Measurements from ENCODE around the gene TMA16. TPM values are rescaled to one million over a fixed set of nuclear protein-coding genes. Genes with fewer than 3 reads are reported as not detected.

TMA16 gene
- total and polyA plus RNA-seq, 2 of the 8 experiments (the other 6 are each of a cell fraction or from before 2014, with no cell fraction given) = 8.0 to 64.2 TPM

DNA sequence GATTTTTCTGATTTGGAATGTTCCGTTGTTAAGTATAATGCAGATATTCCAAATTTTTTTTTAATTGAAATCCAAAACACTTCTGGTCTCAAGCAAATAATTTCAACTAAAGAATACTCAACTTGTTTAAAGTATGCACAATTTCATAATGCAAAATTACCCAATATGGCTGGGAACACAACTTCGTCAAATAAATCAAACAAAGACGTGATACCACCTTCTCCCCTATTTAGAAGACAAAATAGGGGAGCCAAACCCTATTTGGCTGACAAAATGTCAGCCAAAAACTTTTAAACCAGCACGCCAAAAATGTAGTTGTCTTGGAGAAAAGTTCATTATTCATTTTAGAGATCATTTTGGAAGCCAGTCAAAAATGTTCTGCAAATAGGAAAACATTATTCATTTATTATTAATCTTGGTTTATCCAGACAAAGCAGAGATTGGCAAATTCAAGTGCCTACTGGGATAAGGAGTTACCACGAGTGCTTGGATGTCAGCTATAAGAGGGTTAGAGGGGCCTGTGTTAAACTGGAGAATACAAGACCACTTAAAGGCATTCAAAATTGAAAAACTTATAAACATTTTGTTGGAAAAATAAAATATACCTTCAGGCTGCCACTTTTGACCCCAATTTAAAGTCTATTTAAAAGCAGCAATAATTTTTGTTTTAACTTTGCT lies 17.6 kb upstream of the TMA16 start (continued):
- TF ChIP-seq, protein P1, sequence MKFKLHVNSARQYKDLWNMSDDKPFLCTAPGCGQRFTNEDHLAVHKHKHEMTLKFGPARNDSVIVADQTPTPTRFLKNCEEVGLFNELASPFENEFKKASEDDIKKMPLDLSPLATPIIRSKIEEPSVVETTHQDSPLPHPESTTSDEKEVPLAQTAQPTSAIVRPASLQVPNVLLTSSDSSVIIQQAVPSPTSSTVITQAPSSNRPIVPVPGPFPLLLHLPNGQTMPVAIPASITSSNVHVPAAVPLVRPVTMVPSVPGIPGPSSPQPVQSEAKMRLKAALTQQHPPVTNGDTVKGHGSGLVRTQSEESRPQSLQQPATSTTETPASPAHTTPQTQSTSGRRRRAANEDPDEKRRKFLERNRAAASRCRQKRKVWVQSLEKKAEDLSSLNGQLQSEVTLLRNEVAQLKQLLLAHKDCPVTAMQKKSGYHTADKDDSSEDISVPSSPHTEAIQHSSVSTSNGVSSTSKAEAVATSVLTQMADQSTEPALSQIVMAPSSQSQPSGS (IDR thresholded peaks at IDR 0.05; ENCODE audit: low read length) = no peak
- no peak for TF ChIP-seq TAF1 (IDR thresholded peaks at IDR 0.05; ENCODE audit: low read depth, low read length)
